KMS-11 (cell line): ENCODE measurements around the gene INSYN2B.

Experiments used
- H2AFZ ChIP-seq: fragments of 200-600 bp; sonication (generic); 2 replicates; pipeline ENCODE4 v1.6.1; 2016; ENCODE audit warnings: antibody characterized with exemption, mixed run types, low read depth
- H3K27ac ChIP-seq: fragments of 200-600 bp; sonication (generic); 2 replicates; pipeline ENCODE4 v1.6.1; 2016; ENCODE audit warnings: mild to moderate bottlenecking, mixed run types
- H3K27me3 ChIP-seq: fragments of 200-600 bp; sonication (generic); 2 replicates; pipeline ENCODE4 v1.6.1; 2017; ENCODE audit warnings: mild to moderate bottlenecking, low read depth, mixed run types, moderate library complexity; ENCODE audit not compliant: insufficient read depth
- H3K36me3 ChIP-seq: fragments of 200-600 bp; sonication (generic); 2 replicates; pipeline ENCODE4 v1.6.1; 2017; ENCODE audit warnings: mild to moderate bottlenecking, mixed run types; ENCODE audit not compliant: insufficient read depth
- H3K4me1 ChIP-seq: fragments of 200-600 bp; sonication (generic); 2 replicates; pipeline ENCODE4 v1.6.1; 2016; ENCODE audit warnings: mild to moderate bottlenecking, low read depth, mixed run types; ENCODE audit not compliant: poor library complexity, severe bottlenecking
- H3K4me2 ChIP-seq: fragments of 200-600 bp; sonication (generic); 2 replicates; pipeline ENCODE4 v1.7.0; 2016; ENCODE audit warnings: mild to moderate bottlenecking, mixed run types
- H3K4me3 ChIP-seq: fragments of 200-600 bp; sonication (generic); IDR thresholded peaks from 2 replicates; pipeline ENCODE4 v1.6.1; 2017; ENCODE audit warnings: low read depth, low read length, mixed read lengths; ENCODE audit not compliant: insufficient read depth
- H3K79me2 ChIP-seq: fragments of 200-600 bp; sonication (generic); 2 replicates; pipeline ENCODE4 v1.6.1; 2016; ENCODE audit warnings: low read depth, mixed run types; ENCODE audit not compliant: insufficient read depth
- H3K9ac ChIP-seq: fragments of 200-600 bp; sonication (generic); 2 replicates; pipeline ENCODE4 v1.6.1; 2016; ENCODE audit warnings: mild to moderate bottlenecking, mixed run types
- H4K20me1 ChIP-seq: fragments of 200-600 bp; sonication (generic); 2 replicates; pipeline ENCODE4 v1.6.1; 2016; ENCODE audit warnings: mild to moderate bottlenecking, mixed run types; ENCODE audit not compliant: insufficient read depth
- CTCF ChIP-seq: fragments of 200-600 bp; sonication (generic); conservative IDR thresholded peaks from 2 replicates; pipeline ENCODE4 v1.6.1; 2017; ENCODE audit warnings: low read depth, mild to moderate bottlenecking, antibody characterized with exemption, low read length, moderate library complexity, mixed read lengths

The INSYN2B gene

GRCh38 chr5:169918228-169918627 lies 62.1 kb downstream of the INSYN2B start:
- Histone ChIP-seq H3K27me3 (no peaks in the 10 kb centered on the region), H3K9ac (no peak overlapping the region), H4K20me1 (no peaks in the 10 kb centered on the region), H2AFZ (no peak overlapping the region), H3K27ac (no peak overlapping the region), H3K36me3 (no peaks in the 10 kb centered on the region), H3K79me2 (no peaks in the 10 kb centered on the region), H3K4me1 (no peaks in the 10 kb centered on the region), H3K4me3 (no peak overlapping the region), H3K4me2 (no peak overlapping the region)
- TF ChIP-seq CTCF = no peak

GRCh38 chr5:169917500-169917899 lies 62.8 kb downstream of the INSYN2B start:
- no peaks in the 10 kb centered on the region for H3K27me3 ChIP-seq
- no peaks in the 10 kb centered on the region for H4K20me1 ChIP-seq
- no peak overlapping the region for H3K27ac ChIP-seq

GRCh38 chr5:169914766-169915165 lies 65.5 kb downstream of the INSYN2B start:
- no peak for TF ChIP-seq CTCF
- Histone ChIP-seq H2AFZ (no peak overlapping the region), H4K20me1 (no peaks in the 10 kb centered on the region), H3K4me2 (no peak overlapping the region), H3K27me3 (no peaks in the 10 kb centered on the region), H3K27ac (no peak overlapping the region), H3K4me1 (no peaks in the 10 kb centered on the region), H3K9ac (no peak overlapping the region), H3K36me3 (no peaks in the 10 kb centered on the region), H3K4me3 (no peak overlapping the region), H3K79me2 (no peaks in the 10 kb centered on the region)

More at GRCh38 chr5:169917500-169917899, 62.8 kb downstream of the INSYN2B start:
- no peak overlapping the region for H3K4me3 ChIP-seq
- no peaks in the 10 kb centered on the region for H3K36me3 ChIP-seq
- no peaks in the 10 kb centered on the region for H3K4me1 ChIP-seq
- no peak overlapping the region for H2AFZ ChIP-seq
- H3K4me2 ChIP-seq = no peak overlapping the region
- H3K79me2 ChIP-seq = no peaks in the 10 kb centered on the region
- H3K9ac ChIP-seq = no peak overlapping the region
- no peak for TF ChIP-seq CTCF

- H3K27ac ChIP-seq = no peak overlapping the region
- no peaks in the 10 kb centered on the region for H3K79me2 ChIP-seq
- H3K9ac ChIP-seq = no peak overlapping the region
- no peak overlapping the region for H3K4me2 ChIP-seq
- no peak for TF ChIP-seq CTCF
- no peaks in the 10 kb centered on the region for H3K4me1 ChIP-seq
- no peaks in the 10 kb centered on the region for H3K36me3 ChIP-seq
- H3K27me3 ChIP-seq = no peaks in the 10 kb centered on the region
- no peak overlapping the region for H2AFZ ChIP-seq
- no peak overlapping the region for H3K4me3 ChIP-seq
- no peaks in the 10 kb centered on the region for H4K20me1 ChIP-seq
Observed at GRCh38 chr5:169913479-169913878, 66.8 kb downstream of the INSYN2B start.
